HCT116 (cell line): ENCODE data around the gene CDC42EP4. TPM values are rescaled to one million over a fixed set of nuclear protein-coding genes. Genes with fewer than 3 reads are reported as not detected.

Experiments
- ATAC-seq: fragments of 200-7000 bp; cut with Tn5 transposase; 2 replicates; pipeline ENCODE4 v1.9.1; 2020; ENCODE audit warnings: mild to moderate bottlenecking, moderate library complexity
- BruUV-seq: library from RNA; stranded (reverse); fragments of 400-500 nt; replicated peaks from 2 replicates; lab custom pipeline; 2021; lab: Mats Ljungman, UMichigan
- CTCF ChIA-PET: fragments of 300-600 bp; sonication (Branson Sonifier 250); formaldehyde crosslinking; loops from one replicate; lab custom pipeline; 2021; ENCODE audit warnings: antibody characterized with exemption; lab: Charles Lee
- POLR2A ChIA-PET: fragments of 300-600, 350-600 bp; sonication (Branson Sonifier 250); formaldehyde crosslinking; loops from one replicate; lab custom pipeline; 2021; ENCODE audit warnings: antibody characterized with exemption; lab: Charles Lee
- RAD21 ChIA-PET, 2 experiments: fragments of 300-600 bp; sonication (Branson Sonifier 250); formaldehyde crosslinking; loops; one replicate each; lab custom pipeline; 2023; ENCODE audit warnings: low total read pairs in 2 of 2; ENCODE audit not compliant: uncharacterized antibody in 2 of 2, unreplicated experiment in 2 of 2, low non-redundant PET in 1 of 2; lab: Charles Lee
- DNase-seq: peaks from one replicate; pipeline ENCODE4 v3.0.0-alpha.2; 2010; ENCODE audit warnings: low read depth, low spot score
- H2AFZ ChIP-seq: fragments of 200-600 bp; shearing (Covaris generic), sonication (generic); 2 replicates; pipeline ENCODE4 v1.6.1; 2017; ENCODE audit warnings: low read depth, mixed run types, mixed read lengths, antibody characterized with exemption, low read length; ENCODE audit not compliant: poor library complexity, severe bottlenecking
- H3K27ac ChIP-seq: 2 replicates; pipeline ENCODE4 v1.5.1; 2012; ENCODE audit warnings: low read depth, low read length
- H3K27me3 ChIP-seq: fragments of 200-600 bp; sonication (generic); 2 replicates; pipeline ENCODE4 v1.6.1; 2016; ENCODE audit warnings: mixed run types, low read length, mixed read lengths; ENCODE audit not compliant: insufficient read depth
- H3K36me3 ChIP-seq, 2 experiments: fragments of 200-500 bp in 1 of 2; fragments of 200-600 bp in 1 of 2; sonication (Bioruptor generic) in 1 of 2; sonication (generic) in 1 of 2; 2 replicates each; pipeline versions ENCODE4 v1.5.1 to v1.6.1; 2014 to 2016; ENCODE audit warnings: low read length in 2 of 2, inconsistent platforms in 1 of 2, mixed read lengths in 1 of 2, mixed run types in 1 of 2; ENCODE audit not compliant: insufficient read depth in 2 of 2, control insufficient read depth in 1 of 2
- H3K4me1 ChIP-seq, 2 experiments: fragments of 200-600 bp in 1 of 2; sonication (generic) in 1 of 2; 2 replicates each; pipeline versions ENCODE4 v1.5.1 to v1.6.1; 2012 to 2017; ENCODE audit warnings: low read length in 2 of 2, inconsistent platforms in 1 of 2, mild to moderate bottlenecking in 1 of 2, mixed read lengths in 1 of 2, mixed run types in 1 of 2, moderate library complexity in 1 of 2; ENCODE audit not compliant: insufficient read depth in 2 of 2, control insufficient read depth in 1 of 2
- H3K4me2 ChIP-seq: fragments of 200-600 bp; sonication (generic); 2 replicates; pipeline ENCODE4 v1.6.1; 2017; ENCODE audit warnings: mixed run types, low read length, mixed read lengths
- H3K4me3 ChIP-seq, 2 experiments: fragments of 200-600 bp in 1 of 2; sonication (generic) in 1 of 2; replicated peaks in 1 of 2; 2 replicates each; pipeline ENCODE4 v1.5.1; 2011 to 2016; ENCODE audit warnings: low read length in 2 of 2, control low read depth in 1 of 2, low read depth in 1 of 2, mild to moderate bottlenecking in 1 of 2, mixed read lengths in 1 of 2, mixed run types in 1 of 2
- H3K79me2 ChIP-seq: fragments of 200-600 bp; sonication (generic); 2 replicates; pipeline ENCODE4 v1.6.1; 2017; ENCODE audit warnings: mild to moderate bottlenecking, mixed run types, low read length, moderate library complexity, mixed read lengths; ENCODE audit not compliant: insufficient read depth
- H3K9ac ChIP-seq: fragments of 200-600 bp; sonication (generic); 2 replicates; pipeline ENCODE4 v1.6.1; 2016; ENCODE audit warnings: low read length, mixed read lengths
- H3K9me2 ChIP-seq: fragments of 200-600 bp; sonication (generic), shearing (Covaris generic); 2 replicates; pipeline ENCODE4 v1.6.1; 2017; ENCODE audit warnings: mixed run types, mild to moderate bottlenecking, moderate library complexity; ENCODE audit not compliant: insufficient read depth
- H3K9me3 ChIP-seq, 2 experiments: fragments of 200-500 bp in 1 of 2; fragments of 200-600 bp in 1 of 2; sonication (Bioruptor generic) in 1 of 2; sonication (generic) in 1 of 2; 2 replicates each; pipeline ENCODE4 v1.6.1; 2014 to 2017; ENCODE audit warnings: low read length in 2 of 2, mixed read lengths in 2 of 2, inconsistent platforms in 1 of 2, low read depth in 1 of 2, mild to moderate bottlenecking in 1 of 2, mixed run types in 1 of 2, moderate library complexity in 1 of 2; ENCODE audit not compliant: control insufficient read depth in 1 of 2, insufficient read depth in 1 of 2
- H4K20me1 ChIP-seq: fragments of 200-600 bp; sonication (generic), shearing (Covaris generic); 2 replicates; pipeline ENCODE4 v1.6.1; 2017; ENCODE audit warnings: mixed run types, mild to moderate bottlenecking, moderate library complexity; ENCODE audit not compliant: insufficient read depth
- ATF3 ChIP-seq: IDR thresholded peaks from 2 replicates; pipeline ENCODE4 v1.6.1; 2012
- CBX3 ChIP-seq: IDR thresholded peaks from 2 replicates; pipeline ENCODE4 v1.6.1; 2012; ENCODE audit warnings: low read depth
- CEBPB ChIP-seq: IDR thresholded peaks from 2 replicates; pipeline ENCODE4 v1.6.1; 2012; ENCODE audit warnings: low read depth
- CTCF ChIP-seq, 3 experiments: fragments of 200-600 bp in 1 of 3; sonication (generic) in 1 of 3; IDR thresholded peaks in 2 of 3; conservative IDR thresholded peaks in 1 of 3; 2 replicates each; pipeline ENCODE4 v1.5.1; 2012 to 2017; ENCODE audit warnings: low read depth in 2 of 3, low read length in 2 of 3, antibody characterized with exemption in 1 of 3, borderline replicate concordance in 1 of 3, control low read depth in 1 of 3, mild to moderate bottlenecking in 1 of 3, mixed read lengths in 1 of 3, mixed run types in 1 of 3, moderate library complexity in 1 of 3; ENCODE audit not compliant: insufficient read depth in 1 of 3
- EGR1 ChIP-seq: IDR thresholded peaks from 2 replicates; pipeline ENCODE4 v1.6.1; 2012; ENCODE audit warnings: low read depth
- ELF1 ChIP-seq: IDR thresholded peaks from 2 replicates; pipeline ENCODE4 v1.6.1; 2012; ENCODE audit warnings: low read depth, borderline replicate concordance
- EZH2 ChIP-seq: fragments of 200-600 bp; sonication (generic); IDR thresholded peaks from 2 replicates; pipeline ENCODE4 v1.6.1; 2017; ENCODE audit warnings: antibody characterized with exemption, mixed run types
- EZH2phosphoT487 ChIP-seq: fragments of 200-600 bp; IDR thresholded peaks from 2 replicates; pipeline ENCODE4 v1.6.1; 2018; ENCODE audit warnings: antibody characterized with exemption, borderline replicate concordance
- MAX ChIP-seq: IDR thresholded peaks from 2 replicates; pipeline ENCODE4 v1.6.1; 2012
- POLR2A ChIP-seq: IDR thresholded peaks from 2 replicates; pipeline ENCODE4 v1.7.0; 2011; ENCODE audit warnings: borderline replicate concordance; ENCODE audit not compliant: insufficient read depth, insufficient read length; ENCODE audit errors: extremely low read depth
- POLR2AphosphoS5 ChIP-seq: IDR thresholded peaks from 2 replicates; pipeline ENCODE4 v1.6.1; 2011; ENCODE audit warnings: mild to moderate bottlenecking, low read depth, low read length, moderate library complexity
- SIN3A ChIP-seq: IDR thresholded peaks from 2 replicates; pipeline ENCODE4 v1.6.1; 2012; ENCODE audit warnings: low read depth
- SP1 ChIP-seq: IDR thresholded peaks from 2 replicates; pipeline ENCODE4 v1.6.1; 2012; ENCODE audit warnings: low read depth
- SRF ChIP-seq: IDR thresholded peaks from 2 replicates; pipeline ENCODE4 v1.6.1; 2012; ENCODE audit warnings: low read depth
- TCF7L2 ChIP-seq: IDR thresholded peaks from 2 replicates; pipeline ENCODE4 v1.7.0; 2011; ENCODE audit warnings: borderline replicate concordance, inconsistent platforms; ENCODE audit not compliant: insufficient read depth, insufficient read length; ENCODE audit errors: extremely low read depth
- YY1 ChIP-seq: IDR thresholded peaks from 2 replicates; pipeline ENCODE4 v1.6.1; 2011; ENCODE audit warnings: low read length, low read depth, moderate library complexity, mild to moderate bottlenecking; ENCODE audit not compliant: insufficient replicate concordance; ENCODE audit errors: extremely low read depth
- ZBTB33 ChIP-seq: IDR thresholded peaks from 2 replicates; pipeline ENCODE4 v1.6.1; 2011; ENCODE audit warnings: mild to moderate bottlenecking, low read length, moderate library complexity; ENCODE audit not compliant: insufficient replicate concordance; ENCODE audit errors: extremely low read depth
- ZFX ChIP-seq: fragments of 450-650 bp; IDR thresholded peaks from 2 replicates; pipeline ENCODE4 v1.6.1; 2017
- ZNF274 ChIP-seq: fragments of 200-500 bp; sonication (Bioruptor generic); IDR thresholded peaks from 2 replicates; pipeline ENCODE4 v1.6.1; 2014; ENCODE audit warnings: mild to moderate bottlenecking, low read depth, low read length, inconsistent platforms
- intact Hi-C: fragments of 100-400 bp; cut with micrococcal nuclease; formaldehyde crosslinking; loops from 2 replicates; pipeline ENCODE4 v1.10.0; 2022
- total RNA-seq: library from RNA; stranded (reverse); gene quantifications from one replicate; pipeline ENCODE4 v1.2.1, GENCODE V29; 2021; ENCODE audit not compliant: unreplicated experiment

CDC42EP4 gene
- total RNA-seq, 1 experiment from 2014 or later, result 54.9 TPM

GRCh38 chr17:73343168-73343634, 31.4 kb upstream of the CDC42EP4 start:
- no peak overlapping the region for H3K4me2 ChIP-seq
- ATAC-seq, result no peak
- CTCF ChIA-PET, result no interaction called here

More at GRCh38 chr17:73343168-73343634, 31.4 kb upstream of the CDC42EP4 start:
- no peaks in the 10 kb centered on the region for H4K20me1 ChIP-seq
- H3K9me2 ChIP-seq, result no peaks in the 10 kb centered on the region
- no peaks in the 10 kb centered on the region for H3K36me3 ChIP-seq
- no peak overlapping the region for H3K9ac ChIP-seq
- intact Hi-C loops, result no loop called here
- no peaks in the 10 kb centered on the region for H3K27me3 ChIP-seq
- no peak for DNase-seq
- TF ChIP-seq ZNF274 (no peak), CTCF (IDR thresholded peaks at IDR 0.05 in 2 of 3, conservative IDR thresholded peaks at IDR 0.05 in 1 of 3; ENCODE audit: borderline replicate concordance in 1 of 3, insufficient read depth in 1 of 3, low read depth in 2 of 3, low read length in 2 of 3) (no peak), ATF3 (no peak), ZBTB33 (no peak), EGR1 (no peak), SIN3A (no peak), CEBPB (no peak), ELF1 (no peak), POLR2AphosphoS5 (no peak), SP1 (no peak), MAX (no peak), EZH2 (no peak), EZH2phosphoT487 (no peak), POLR2A (no peak), YY1 (no peak), CBX3 (no peak), SRF (no peak), ZFX (no peak), TCF7L2 (no peak)
- TF ChIP-seq, all 23 proteins: peak for 0
- Histone ChIP-seq H3K4me3 (no peak overlapping the region), H3K27ac (no peak overlapping the region; the same call in 1 of the 2 replicates), H3K79me2 (no peaks in the 10 kb centered on the region), H3K4me1 (peaks cover 11 to 41% of the 10 kb centered on the region in 2 experiments), H3K9me3 (no peaks in the 10 kb centered on the region), H2AFZ (no peak overlapping the region)
- ChIA-PET RAD21 (no interaction called here), POLR2A (no interaction called here)
- BruUV-seq, result no TSS peak
